ENCODE measurements around the gene HRAS. TPM values are rescaled to one million over a fixed set of nuclear protein-coding genes. Genes with fewer than 3 reads are reported as not detected.

The HRAS gene
- total RNA-seq, 1 experiment from 2014 or later: 128 TPM

- H3K27me3 ChIP-seq (ENCODE audit: low read length): no peaks in the 10 kb centered on the region
- no peaks in the 10 kb centered on the region for H3F3A ChIP-seq (ENCODE audit: low read length, unreplicated experiment)
- intact Hi-C loops (cut with micrococcal nuclease): no loop called here
- no peaks in the 10 kb centered on the region for H3K9me2 ChIP-seq (replicated peaks; ENCODE audit: low read length)
- no peaks in the 10 kb centered on the region for H3K9me3 ChIP-seq (ENCODE audit: low read length)
- H3K27ac ChIP-seq (ENCODE audit: low read length): no peak overlapping the region
- ATAC-seq (no peak), DNase-seq (no peak)
- peaks cover 15% of the 10 kb centered on the region for H3K36me3 ChIP-seq (ENCODE audit: low read depth, low read length)
- TF ChIP-seq EZH2phosphoT487 (IDR thresholded peaks at IDR 0.05; ENCODE audit: borderline replicate concordance, low read length) (no peak), EZH2 (IDR thresholded peaks at IDR 0.05; ENCODE audit: low read length, unreplicated experiment) (no peak), CTCF (conservative IDR thresholded peaks at IDR 0.05; ENCODE audit: low read depth, low read length) (no peak)
- ChIA-PET CTCF (no interaction called here), POLR2A (ENCODE audit: unreplicated experiment) (no interaction called here)
- H3K4me1 ChIP-seq (ENCODE audit: insufficient read depth, low read length): peaks cover 12% of the 10 kb centered on the region
- H3K4me2 ChIP-seq (ENCODE audit: low read length): no peak overlapping the region
- no peak overlapping the region for H3K4me3 ChIP-seq (ENCODE audit: low read length)
- H2AFZ ChIP-seq (ENCODE audit: low read length): no peak overlapping the region
- H4K20me1 ChIP-seq (ENCODE audit: low read length): no peaks in the 10 kb centered on the region
- H3K79me2 ChIP-seq (ENCODE audit: low read length): peaks cover 34% of the 10 kb centered on the region
- no peak overlapping the region for H3K9ac ChIP-seq (ENCODE audit: low read length)
- BruUV-seq (replicated peaks): no TSS peak
Measured at GRCh38 chr11:502288-503178, 32.8 kb downstream of the HRAS start.

- CTCF ChIA-PET: no interaction called here
Measured at GRCh38 chr11:501683-502287, 33.6 kb downstream of the HRAS start.

More at GRCh38 chr11:501683-502287, 33.6 kb downstream of the HRAS start:
- Histone ChIP-seq H3K4me3 (ENCODE audit: low read length) (no peak overlapping the region), H3K9me3 (ENCODE audit: low read length) (no peaks in the 10 kb centered on the region), H3K9me2 (replicated peaks; ENCODE audit: low read length) (no peaks in the 10 kb centered on the region), H3K79me2 (ENCODE audit: low read length) (peaks cover 32% of the 10 kb centered on the region), H3K4me2 (ENCODE audit: low read length) (no peak overlapping the region), H2AFZ (ENCODE audit: low read length) (no peak overlapping the region), H3K4me1 (ENCODE audit: insufficient read depth, low read length) (peaks cover 12% of the 10 kb centered on the region), H4K20me1 (ENCODE audit: low read length) (no peaks in the 10 kb centered on the region), H3F3A (ENCODE audit: low read length, unreplicated experiment) (no peaks in the 10 kb centered on the region), H3K9ac (ENCODE audit: low read length) (no peak overlapping the region), H3K27ac (ENCODE audit: low read length) (no peak overlapping the region), H3K27me3 (ENCODE audit: low read length) (no peaks in the 10 kb centered on the region), H3K36me3 (ENCODE audit: low read depth, low read length) (peaks cover 21% of the 10 kb centered on the region)
- ATAC-seq: no peak
- no peak for DNase-seq
- TF ChIP-seq EZH2 (IDR thresholded peaks at IDR 0.05; ENCODE audit: low read length, unreplicated experiment) (no peak), CTCF (conservative IDR thresholded peaks at IDR 0.05; ENCODE audit: low read depth, low read length) (no peak), EZH2phosphoT487 (IDR thresholded peaks at IDR 0.05; ENCODE audit: borderline replicate concordance, low read length) (no peak)
- POLR2A ChIA-PET (ENCODE audit: unreplicated experiment): no interaction called here
- intact Hi-C loops (cut with micrococcal nuclease): no loop called here
- BruUV-seq (replicated peaks): no TSS peak
